GM21576 (cell line): Measurements from ENCODE around the gene L3MBTL4.

Experiments
- ATAC-seq: cut with Tn5 transposase; IDR thresholded peaks from one replicate; pipeline ENCODE4 v1.9.1; 2021; ENCODE audit warnings: mild to moderate bottlenecking, moderate library complexity; ENCODE audit not compliant: unreplicated experiment

The L3MBTL4 gene

DNA sequence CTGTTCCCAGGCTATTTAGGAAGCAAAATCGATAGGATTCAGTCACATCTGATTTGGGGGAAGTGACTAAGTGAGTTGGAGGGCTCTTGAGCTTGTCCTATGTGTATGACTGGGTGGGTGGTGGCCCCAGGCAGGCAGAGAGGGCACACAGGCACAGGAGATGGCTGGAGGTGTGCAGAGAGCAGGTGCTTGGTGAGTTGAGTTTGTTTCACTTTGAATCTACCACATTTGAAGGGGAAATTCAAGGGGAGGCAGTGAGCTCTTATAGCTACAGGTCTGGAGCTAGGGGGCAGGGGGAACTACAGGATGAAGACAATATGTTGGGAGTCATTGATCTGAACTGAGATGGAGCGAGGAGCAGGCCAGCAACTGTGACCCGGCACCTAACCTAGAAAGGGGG is 476.9 kb downstream of the L3MBTL4 start:
- no peak for ATAC-seq

DNA sequence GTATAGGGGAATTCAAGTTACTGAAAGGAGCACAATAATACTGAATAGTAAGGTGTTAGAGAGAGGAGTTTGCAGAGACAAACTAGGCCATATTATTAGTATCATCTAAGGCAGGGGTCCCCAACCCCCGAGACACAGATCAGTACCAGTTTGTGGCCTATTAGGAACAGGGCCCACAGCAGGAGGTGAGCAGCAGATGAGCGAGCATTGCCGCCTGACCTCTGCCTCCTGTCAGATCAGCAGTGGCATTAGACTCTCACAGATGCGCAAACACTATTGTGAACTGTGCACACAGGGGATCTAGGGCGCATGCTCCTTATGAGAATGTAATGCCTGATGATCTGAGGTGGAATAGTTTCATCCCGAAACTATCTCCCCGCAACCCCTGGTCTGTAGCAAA is 477.6 kb downstream of the L3MBTL4 start:
- no peak for ATAC-seq

DNA sequence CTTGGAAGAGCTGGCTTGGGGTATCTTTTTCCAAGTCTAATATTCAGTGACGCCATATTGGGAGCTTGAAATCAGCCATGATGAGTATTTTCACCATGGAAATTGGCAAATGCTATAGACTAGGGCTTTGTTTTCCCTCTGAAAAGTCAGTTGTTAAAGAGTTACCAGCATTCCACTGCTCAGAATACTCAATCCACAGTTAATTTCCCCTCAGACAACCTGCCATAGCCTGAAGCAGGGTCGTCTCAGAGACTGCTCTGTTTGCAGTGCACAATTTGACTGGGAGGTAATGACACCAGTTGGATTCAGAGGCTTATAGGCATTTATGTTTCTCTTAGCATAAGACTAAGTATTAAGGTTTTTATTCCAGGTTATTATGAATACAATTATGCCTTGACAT is 483.9 kb downstream of the L3MBTL4 start:
- no peak for ATAC-seq

DNA sequence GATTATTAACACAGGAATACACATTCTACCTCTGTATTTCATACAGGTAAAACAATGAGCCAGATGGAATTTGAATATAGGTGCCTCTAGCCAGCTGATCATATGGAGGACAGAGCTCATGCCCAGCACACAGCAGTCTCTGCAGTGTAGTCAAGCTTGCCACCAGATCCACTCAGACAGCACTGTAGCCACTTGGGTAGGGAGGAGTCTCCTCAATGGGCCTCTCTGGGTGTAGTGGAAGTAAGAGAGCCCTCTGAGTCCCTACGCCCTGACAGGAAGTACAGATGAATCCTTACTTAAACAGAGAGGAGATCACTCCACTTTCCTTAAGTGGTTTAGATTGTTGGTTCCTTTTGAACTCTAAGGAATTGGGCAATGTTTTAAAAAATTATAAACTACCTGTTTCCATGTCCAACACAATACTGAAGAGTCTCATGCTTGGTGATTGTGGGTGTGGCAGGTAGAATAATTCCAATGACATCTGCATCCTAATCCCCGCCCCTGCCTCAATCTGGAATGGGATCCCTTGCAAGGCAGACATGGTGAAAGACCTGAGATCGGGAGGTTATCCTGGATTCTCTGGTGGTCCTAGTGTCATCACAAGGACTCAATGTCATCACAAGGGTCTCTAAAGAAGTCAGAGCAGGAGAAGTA is 496.4 kb downstream of the L3MBTL4 start:
- ATAC-seq = no peak

DNA sequence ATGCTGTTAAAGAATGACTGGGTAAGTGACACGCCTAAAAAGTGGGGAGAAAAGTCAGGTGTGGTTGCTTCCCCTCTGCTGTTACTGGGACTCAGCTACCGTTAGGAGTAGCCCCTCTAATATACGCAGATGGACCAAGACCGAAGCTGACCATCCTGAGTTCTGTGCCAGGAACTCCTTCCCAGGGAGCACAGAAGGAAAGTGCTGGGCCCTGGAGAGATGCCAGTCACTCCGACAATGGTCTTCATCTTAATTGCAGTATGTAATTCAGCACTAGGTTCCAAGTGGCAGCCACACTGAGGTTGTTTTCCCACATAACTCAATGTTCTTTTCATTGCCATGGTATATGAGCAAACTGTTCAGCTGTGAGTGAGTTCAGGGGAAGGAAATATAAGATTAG is 499.8 kb downstream of the L3MBTL4 start:
- ATAC-seq = no peak

DNA sequence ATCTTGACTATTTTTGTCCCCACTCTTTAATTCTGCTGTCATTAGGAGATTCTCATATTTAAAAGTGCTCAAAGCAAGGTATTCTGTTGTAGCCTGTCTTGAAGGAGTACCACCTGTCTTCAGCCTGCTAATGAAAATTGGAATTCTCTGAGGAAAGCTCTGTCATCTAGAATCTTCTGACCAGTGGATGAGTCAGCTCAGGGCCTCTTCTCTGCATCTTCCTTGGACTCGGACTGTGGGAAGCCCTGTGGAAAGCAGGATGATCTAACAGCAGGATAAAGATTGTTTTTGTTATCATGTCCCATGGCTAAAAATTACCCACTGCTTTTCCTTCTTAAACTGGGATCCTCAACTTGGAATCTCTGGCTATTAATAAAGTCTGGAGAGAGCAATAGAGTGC is 500.7 kb downstream of the L3MBTL4 start:
- no peak for ATAC-seq

DNA sequence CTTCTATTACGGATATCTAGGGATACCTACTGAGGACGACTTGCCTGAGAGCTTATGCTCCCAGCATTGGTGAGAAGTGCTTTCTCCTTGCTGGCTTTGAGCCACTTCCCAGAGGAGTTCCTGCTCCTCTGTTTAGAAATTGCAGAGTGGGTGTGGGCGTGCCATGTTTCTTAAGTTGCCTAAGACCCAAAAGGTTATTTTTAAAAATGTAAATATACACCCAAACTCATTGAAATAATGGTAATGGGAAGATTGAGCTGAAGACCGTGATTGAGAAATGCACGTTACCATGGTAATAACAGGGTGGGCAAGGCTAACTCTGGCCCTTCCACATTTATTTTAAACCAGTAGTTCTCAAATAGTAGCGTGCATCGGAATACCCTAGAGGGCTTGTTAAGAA is 502.1 kb downstream of the L3MBTL4 start:
- no peak for ATAC-seq

DNA sequence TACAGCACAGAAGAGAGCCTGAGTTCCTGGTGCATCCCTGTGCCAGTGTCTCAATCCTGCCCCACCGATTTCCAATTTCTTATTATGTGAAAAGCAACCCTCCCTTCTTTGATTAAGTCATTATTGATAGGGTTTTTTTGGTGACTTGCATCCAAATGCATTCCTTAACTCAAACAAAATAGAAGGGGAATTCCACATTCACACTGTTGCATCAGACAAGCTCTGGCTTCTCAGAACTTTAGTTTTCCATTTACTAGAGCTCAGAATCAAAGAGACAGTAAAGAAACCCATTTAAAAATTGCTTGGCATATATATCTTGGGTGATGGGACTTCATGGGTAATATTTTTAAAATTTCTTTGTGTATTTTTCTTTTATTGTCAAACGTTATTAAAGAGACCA is 505.6 kb downstream of the L3MBTL4 start:
- ATAC-seq = no peak
